K562 treated with DMSO at 1 percent for 4 hours (cell line): Measurements from ENCODE around the gene B3GALT5. TPM values are rescaled to one million over a fixed set of nuclear protein-coding genes. Genes with fewer than 3 reads are reported as not detected.

Source experiments
- total RNA-seq: library from RNA; unstranded; fragments of 300-600 nt; gene quantifications from 2 replicates; pipeline ENCODE4 v1.2.3, GENCODE V29; 2022; ENCODE audit not compliant: insufficient read depth

Gene B3GALT5
- not detected in 2 replicates for total RNA-seq

DNA sequence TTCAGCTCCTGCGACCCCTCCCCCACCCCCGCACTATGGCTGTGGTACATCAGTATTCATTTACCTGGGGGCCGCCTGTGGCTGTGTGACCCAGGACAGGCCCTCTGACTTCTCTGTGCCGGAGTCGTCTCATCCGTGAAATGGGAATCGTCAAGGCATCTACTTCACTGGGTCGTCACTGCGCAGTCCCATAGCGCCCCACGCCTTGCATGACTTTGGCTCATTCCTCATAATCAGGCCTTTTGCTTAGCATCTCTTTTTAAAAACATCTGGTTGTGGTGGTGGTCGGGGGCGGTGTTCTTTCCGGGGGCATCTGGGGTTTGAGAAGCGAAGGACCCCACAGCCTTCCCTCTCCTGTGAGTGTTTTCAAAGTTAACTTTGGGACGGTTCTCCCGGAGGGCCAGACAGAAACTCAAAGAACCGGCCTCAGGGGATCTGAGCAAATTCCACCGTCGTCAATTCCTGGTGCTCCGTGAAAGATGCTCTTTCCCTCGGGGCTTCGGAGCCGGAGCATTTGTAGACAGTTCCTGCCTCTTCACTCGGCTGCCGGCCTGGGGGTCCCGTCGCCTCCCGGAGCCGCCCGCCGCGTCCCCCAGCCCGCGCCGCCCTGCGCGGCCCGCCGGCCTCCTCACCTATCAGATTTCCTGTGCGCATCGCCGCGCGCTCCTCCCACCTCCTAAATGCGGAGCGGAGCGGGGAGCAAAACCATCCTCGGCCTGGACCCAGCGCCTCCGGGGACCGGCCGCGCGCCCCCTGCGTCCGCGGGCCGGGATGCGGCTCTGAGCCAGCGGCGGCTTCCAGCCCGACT, at the start of gene B3GALT5:
TSS of gene B3GALT5 (plus strand) at position 708 of the 808 bp plus-strand sequence. CDS start 47,620 bp downstream, outside the sequence.

Other genes starting within 250 kb of the B3GALT5 start
- 2.2 and 4.1 TPM in 2 replicates for gene LCA5L, start 167.2 kb upstream of the B3GALT5 start, total RNA-seq
- 56.9 and 96.4 TPM in 2 replicates for gene SH3BGR, start 161.0 kb upstream of the B3GALT5 start, total RNA-seq
- gene IGSF5, start 132.2 kb downstream of the B3GALT5 start, total RNA-seq, result not detected in 2 replicates